ENCODE measurements around the gene ACP1. TPM values are rescaled to one million over a fixed set of nuclear protein-coding genes. Genes with fewer than 3 reads are reported as not detected.

Gene ACP1
- total and polyA plus RNA-seq, 10 of the 15 experiments (the other 5 are each of a cell fraction or from before 2014, with no cell fraction given), result 120 to 468 (median 175) TPM

- TF ChIP-seq MLLT1 (IDR thresholded peaks at IDR 0.05) (peak; percentile 78), MYB (IDR thresholded peaks at IDR 0.05; ENCODE audit: borderline replicate concordance, low read depth, low read length) (no peak), BHLHE40 (IDR thresholded peaks at IDR 0.05; ENCODE audit: borderline replicate concordance in 1 of 2, low read depth in 2 of 2, low read length in 1 of 2) (peak; percentile 22 to 78; a peak in 3 of 4 replicates), ZNF207 (IDR thresholded peaks at IDR 0.05; ENCODE audit: borderline replicate concordance) (0 out of 2 replicates have a peak, but pooled peaks have one; percentile 50), GATAD2B (conservative IDR thresholded peaks at IDR 0.05; ENCODE audit: low read depth) (peak; percentile 51; the same call in 1 of the 2 replicates)
These were observed at the start of gene ACP1 (continued) for GRCh38 chr2:264493-265468.

GRCh38 chr2:216068-216467 lies 48.7 kb upstream of the ACP1 start:
- no TSS peak for BruUV-seq (replicated peaks)
- in situ Hi-C loops (cut with MboI), result no loop called here
- ChIA-PET RAD21 (ENCODE audit: unreplicated experiment) (no interaction called here), SMC1A (ENCODE audit: uncharacterized antibody, unreplicated experiment) (interaction anchor here (1.0 to 1.3 kb wide), 4 partner anchors 17 to 74 kb away, joined by 3 read pairs; no protein-coding TSS in a partner anchor), POLR2A (no interaction called here), CTCF (interaction anchor here (1.1 to 1.4 kb wide), 2 partner anchors 22 to 31 kb away, joined by 5 read pairs; no protein-coding TSS in a partner anchor)
- Histone ChIP-seq H2AFZ (ENCODE audit: control insufficient read depth, low read depth, low read length) (no peak overlapping the region), H3K4me1 (ENCODE audit: control insufficient read depth, insufficient read depth, low read length) (no peaks in the 10 kb centered on the region), H3K27ac (ENCODE audit: control insufficient read depth, insufficient read depth) (no peak overlapping the region), H3K4me2 (ENCODE audit: control insufficient read depth, insufficient read depth) (no peak overlapping the region), H3K27me3 (replicated peaks in 1 of 2; ENCODE audit: control insufficient read depth in 2 of 2, insufficient read depth in 2 of 2, low read length in 1 of 2) (no peaks in the 10 kb centered on the region), H4K20me1 (ENCODE audit: control insufficient read depth, insufficient read depth) (no peaks in the 10 kb centered on the region), H3K4me3 (no peak overlapping the region), H3K9ac (ENCODE audit: control insufficient read depth, insufficient read depth, low read length) (no peak overlapping the region), H3K36me3 (ENCODE audit: control insufficient read depth in 2 of 2, insufficient read depth in 2 of 2, low read length in 1 of 2) (no peaks in the 10 kb centered on the region), H3K79me2 (ENCODE audit: control insufficient read depth, insufficient read depth, low read length) (no peaks in the 10 kb centered on the region), H3K9me3 (replicated peaks; ENCODE audit: control insufficient read depth, insufficient read depth, low read length) (no peaks in the 10 kb centered on the region)
- intact Hi-C loops (cut with micrococcal nuclease; ENCODE audit: unreplicated experiment), result no loop called here
- FAIRE-seq (no peak), DNase-seq (ENCODE audit: low read depth, low spot score) (no peak), ATAC-seq (peak; percentile 63)
- WGBS (ENCODE audit: insufficient coverage, insufficient replicate concordance, low lambda C conversion rate, missing lambda C conversion rate), result 71% methylated on average over 3 of the region's 3 CpGs
- TF ChIP-seq FOS (IDR thresholded peaks at IDR 0.05; ENCODE audit: borderline replicate concordance, extremely low read depth, insufficient read length) (no peak), ATF7 (IDR thresholded peaks at IDR 0.05; ENCODE audit: low read depth) (peak; percentile 41), NKRF (conservative IDR thresholded peaks at IDR 0.05) (no peak), BMI1 (IDR thresholded peaks at IDR 0.05; ENCODE audit: borderline replicate concordance) (peak; percentile 47; the same call in 1 of the 2 replicates), CHD2 (IDR thresholded peaks at IDR 0.05; ENCODE audit: borderline replicate concordance, low read depth, low read length) (no peak), JUND (IDR thresholded peaks at IDR 0.05; ENCODE audit: low read depth, low read length) (no peak), EZH2 (IDR thresholded peaks at IDR 0.05; ENCODE audit: borderline replicate concordance, control insufficient read depth, low read depth, low read length) (no peak), GATAD2B (conservative IDR thresholded peaks at IDR 0.05; ENCODE audit: low read depth) (no peak), JUNB (IDR thresholded peaks at IDR 0.05) (no peak), IKZF2 (IDR thresholded peaks at IDR 0.05) (peak; percentile 48 to 71; a peak in 2 of 4 replicates), FOXM1 (IDR thresholded peaks at IDR 0.05; ENCODE audit: low read depth, low read length) (no peak), TARDBP (IDR thresholded peaks at IDR 0.05; ENCODE audit: borderline replicate concordance) (no peak)
